Fibroblast of villous mesenchyme (primary cell): ENCODE data around the gene HUS1. TPM values are rescaled to one million over a fixed set of nuclear protein-coding genes. Genes with fewer than 3 reads are reported as not detected.

Experiments
- DNase-seq: peaks from one replicate; pipeline ENCODE4 v3.0.0-alpha.2; 2010; ENCODE audit warnings: low read depth
- H3K4me3 ChIP-seq: 2 replicates; pipeline ENCODE4 v1.5.1; 2011; ENCODE audit warnings: low read depth, mild to moderate bottlenecking, low read length
- CTCF ChIP-seq: IDR thresholded peaks from 2 replicates; pipeline ENCODE4 v1.5.1; 2012; ENCODE audit warnings: low read depth, mild to moderate bottlenecking, low read length; ENCODE audit not compliant: insufficient read depth
- total RNA-seq: library from RNA; depleted of rRNA; stranded (reverse); fragments of >200 nt; gene quantifications from 2 replicates; pipeline ENCODE4 v1.2.3, GENCODE V29; 2012

Gene HUS1
- total RNA-seq, 1 donor: 29.4 TPM

- TF ChIP-seq CTCF: no peak
- no peak overlapping the region for H3K4me3 ChIP-seq
- DNase-seq: no peak
Measured at GRCh38 chr7:47952224-47952623, 27.2 kb downstream of the HUS1 start.

GRCh38 chr7:47951374-47951773 is 28.0 kb downstream of the HUS1 start:
- TF ChIP-seq CTCF: no peak
- DNase-seq: no peak
- H3K4me3 ChIP-seq: no peak overlapping the region

GRCh38 chr7:47950714-47951113 is 28.7 kb downstream of the HUS1 start:
- no peak for DNase-seq
- H3K4me3 ChIP-seq: no peak overlapping the region
- TF ChIP-seq CTCF: no peak

GRCh38 chr7:47949703-47950102 is 29.7 kb downstream of the HUS1 start:
- no peak for TF ChIP-seq CTCF
- no peak overlapping the region for H3K4me3 ChIP-seq
- DNase-seq: no peak

GRCh38 chr7:47948141-47948790 is 31.1 kb downstream of the HUS1 start, which contains the start of gene PKD1L1:
Gene PKD1L1 (minus strand): TSS chr7:47948466. CDS start chr7:47948440, 26 bp downstream.
- DNase-seq: no peak
- no peak for TF ChIP-seq CTCF
- no peak within 1 kb of the TSS for H3K4me3 ChIP-seq

GRCh38 chr7:47947355-47947749 is 32.1 kb downstream of the HUS1 start:
- TF ChIP-seq CTCF: no peak
- no peak overlapping the region for H3K4me3 ChIP-seq
- no peak for DNase-seq
